ENCODE data around the gene AQP12A. TPM values are rescaled to one million over a fixed set of nuclear protein-coding genes. Genes with fewer than 3 reads are reported as not detected.

AQP12A gene
- total RNA-seq, 5 donors from 2014 or later (not counting 1 experiment from before 2014, with no cell fraction given): not detected

DNA sequence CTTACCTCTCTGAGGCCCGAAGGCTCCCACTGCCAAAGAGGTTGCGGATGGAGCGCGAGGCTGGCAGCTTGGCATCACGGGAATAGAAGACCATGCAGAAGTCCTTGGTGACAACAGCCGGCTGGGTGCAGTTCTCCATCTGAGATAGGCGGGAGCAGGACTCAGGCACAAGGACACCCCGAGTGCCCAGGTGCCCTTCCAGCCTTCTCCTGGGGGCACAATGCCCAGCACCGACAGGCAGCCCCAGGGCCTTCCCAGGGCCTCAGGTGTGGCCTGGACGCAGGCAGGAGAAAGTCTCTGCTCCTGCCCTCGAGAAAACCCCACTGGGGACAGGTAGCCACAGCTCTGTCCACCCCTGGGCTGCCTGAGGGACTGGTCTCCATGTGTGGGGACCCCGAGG lies 33.6 kb downstream of the AQP12A start:
- Mint-ChIP-seq H3K36me3 (no peaks in the 10 kb centered on the region), H3K9me3 (no peaks in the 10 kb centered on the region), H3K27me3 (no peaks in the 10 kb centered on the region), H3K27ac (no peak overlapping the region), H3K4me3 (no peak overlapping the region), H3K4me1 (no peaks in the 10 kb centered on the region)
- no peaks in the 10 kb centered on the region for H3K9me3 ChIP-seq
- no peak overlapping the region for H3K4me3 ChIP-seq (ENCODE audit: control insufficient read depth in 1 of 2, extremely low read depth in 1 of 2, low read length in 1 of 2)
- H3K27ac ChIP-seq (ENCODE audit: low read length): no peak overlapping the region
- ChIA-PET CTCF (no interaction called here), POLR2A (no interaction called here)
- H3K4me1 ChIP-seq (ENCODE audit: control insufficient read depth in 1 of 2, extremely low read depth in 1 of 2, insufficient read depth in 2 of 2, low read length in 2 of 2): no peaks in the 10 kb centered on the region
- H3K36me3 ChIP-seq (ENCODE audit: control insufficient read depth in 2 of 2, extremely low read depth in 1 of 2, insufficient read depth in 1 of 2, low read length in 1 of 2): no peaks in the 10 kb centered on the region
- DNase-seq (no peak), ATAC-seq (replicated peaks in 1 of 4) (no peak)
- peaks cover 0 to 43% of the 10 kb centered on the region in 2 experiments for H3K27me3 ChIP-seq (replicated peaks in 1 of 2; ENCODE audit: control insufficient read depth in 2 of 2, extremely low read depth in 1 of 2, insufficient read depth in 2 of 2, low read length in 1 of 2)
- WGBS (ENCODE audit: insufficient coverage): 82% methylated on average over 12 of the region's 12 CpGs

DNA sequence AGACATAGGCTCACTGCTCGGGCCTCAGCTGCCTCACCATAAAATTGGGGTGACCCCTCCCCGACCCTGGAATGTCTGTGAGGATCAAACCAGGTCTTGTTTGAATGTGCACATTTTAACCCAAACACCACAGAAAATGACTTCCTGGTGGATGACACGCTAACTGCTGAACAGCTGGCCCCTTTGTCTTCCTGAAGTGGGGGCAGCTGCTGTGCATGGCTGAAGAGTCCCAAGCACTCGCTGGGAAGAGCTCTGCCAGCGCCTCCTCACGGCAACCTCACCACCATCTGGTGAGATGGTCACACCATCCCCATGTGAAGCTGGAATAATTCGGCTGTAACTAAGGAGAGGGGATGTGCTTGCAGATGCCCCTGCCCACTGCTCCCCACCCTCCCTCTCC lies 34.0 kb downstream of the AQP12A start:
- ATAC-seq (replicated peaks in 1 of 4) (no peak), DNase-seq (no peak)
- H3K9me3 ChIP-seq: no peaks in the 10 kb centered on the region
- H3K27me3 Mint-ChIP-seq: no peaks in the 10 kb centered on the region
- H3K36me3 Mint-ChIP-seq: no peaks in the 10 kb centered on the region
- no peaks in the 10 kb centered on the region for H3K9me3 Mint-ChIP-seq
- no peaks in the 10 kb centered on the region for H3K36me3 ChIP-seq (ENCODE audit: control insufficient read depth in 2 of 2, extremely low read depth in 1 of 2, insufficient read depth in 1 of 2, low read length in 1 of 2)
- peaks cover 0 to 42% of the 10 kb centered on the region in 2 experiments for H3K27me3 ChIP-seq (replicated peaks in 1 of 2; ENCODE audit: control insufficient read depth in 2 of 2, extremely low read depth in 1 of 2, insufficient read depth in 2 of 2, low read length in 1 of 2)
- H3K4me3 ChIP-seq (ENCODE audit: control insufficient read depth in 1 of 2, extremely low read depth in 1 of 2, low read length in 1 of 2): no peak overlapping the region
- H3K27ac Mint-ChIP-seq: no peak overlapping the region
- ChIA-PET CTCF (no interaction called here), POLR2A (no interaction called here)
- no peak overlapping the region for H3K27ac ChIP-seq (ENCODE audit: low read length)
- no peak overlapping the region for H3K4me3 Mint-ChIP-seq
- no peaks in the 10 kb centered on the region for H3K4me1 ChIP-seq (ENCODE audit: control insufficient read depth in 1 of 2, extremely low read depth in 1 of 2, insufficient read depth in 2 of 2, low read length in 2 of 2)
- no peaks in the 10 kb centered on the region for H3K4me1 Mint-ChIP-seq
- WGBS (ENCODE audit: insufficient coverage): 59% methylated on average over 3 of the region's 7 CpGs

DNA sequence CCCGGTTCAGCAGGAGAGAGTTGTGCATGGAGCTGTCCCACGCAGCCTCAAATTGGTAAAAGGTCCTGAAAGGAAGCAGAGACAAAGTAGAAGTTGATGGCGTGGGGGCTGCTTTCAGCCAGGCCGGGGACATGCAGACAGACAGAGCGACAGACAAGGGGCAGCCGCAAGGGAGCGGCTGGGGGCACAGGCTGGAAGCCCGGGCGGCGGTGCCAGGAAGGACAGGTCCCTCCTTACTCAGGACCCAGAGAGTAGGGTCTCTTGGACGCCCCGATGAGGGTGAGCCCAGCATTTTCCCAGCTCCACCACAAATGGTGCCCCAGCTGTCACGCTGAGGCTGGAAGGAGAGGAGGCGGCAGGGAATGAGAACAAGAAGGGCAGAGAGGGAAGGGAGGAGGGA lies 35.2 kb downstream of the AQP12A start:
- Histone ChIP-seq H3K4me1 (ENCODE audit: control insufficient read depth in 1 of 2, extremely low read depth in 1 of 2, insufficient read depth in 2 of 2, low read length in 2 of 2) (no peaks in the 10 kb centered on the region), H3K4me3 (ENCODE audit: control insufficient read depth in 1 of 2, extremely low read depth in 1 of 2, low read length in 1 of 2) (no peak overlapping the region), H3K27me3 (replicated peaks in 1 of 2; ENCODE audit: control insufficient read depth in 2 of 2, extremely low read depth in 1 of 2, insufficient read depth in 2 of 2, low read length in 1 of 2) (peaks cover 0 to 42% of the 10 kb centered on the region in 2 experiments), H3K27ac (ENCODE audit: low read length) (no peak overlapping the region), H3K9me3 (no peaks in the 10 kb centered on the region), H3K36me3 (ENCODE audit: control insufficient read depth in 2 of 2, extremely low read depth in 1 of 2, insufficient read depth in 1 of 2, low read length in 1 of 2) (no peaks in the 10 kb centered on the region)
- DNase-seq (no peak), ATAC-seq (replicated peaks in 1 of 4) (no peak)
- H3K9me3 Mint-ChIP-seq: no peaks in the 10 kb centered on the region
- no peaks in the 10 kb centered on the region for H3K4me1 Mint-ChIP-seq
- H3K36me3 Mint-ChIP-seq: no peaks in the 10 kb centered on the region
- no peak overlapping the region for H3K27ac Mint-ChIP-seq
- ChIA-PET POLR2A (no interaction called here), CTCF (no interaction called here)
- H3K27me3 Mint-ChIP-seq: no peaks in the 10 kb centered on the region
- no peak overlapping the region for H3K4me3 Mint-ChIP-seq
- 90% methylated on average over 8 of the region's 14 CpGs for WGBS (ENCODE audit: insufficient coverage)

DNA sequence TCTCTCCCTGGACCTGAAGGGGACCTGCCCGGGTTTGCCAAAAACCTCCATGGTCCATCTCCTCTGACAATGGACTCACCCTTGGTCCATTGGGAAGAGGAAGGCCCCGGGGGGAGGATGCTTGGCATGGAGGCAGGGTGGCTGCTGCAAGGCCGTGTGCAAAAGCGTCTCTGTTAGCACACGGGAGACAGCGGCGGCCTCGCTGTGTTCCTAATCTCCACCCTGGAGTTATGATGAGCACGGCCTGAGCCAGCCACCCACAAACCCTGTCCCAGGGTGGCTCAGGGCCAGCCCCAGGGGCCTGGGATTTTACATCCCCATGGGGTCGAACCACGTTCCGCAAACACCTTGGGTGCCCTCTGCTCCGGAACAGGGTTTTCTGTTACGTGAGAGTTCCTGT lies 35.8 kb downstream of the AQP12A start:
- ChIA-PET POLR2A (no interaction called here), CTCF (no interaction called here)
- H3K27ac Mint-ChIP-seq: no peak overlapping the region
- DNase-seq (no peak), ATAC-seq (replicated peaks in 1 of 4) (no peak)
- no peak overlapping the region for H3K27ac ChIP-seq (ENCODE audit: low read length)
- H3K27me3 ChIP-seq (replicated peaks in 1 of 2; ENCODE audit: control insufficient read depth in 2 of 2, extremely low read depth in 1 of 2, insufficient read depth in 2 of 2, low read length in 1 of 2): peaks cover 0 to 37% of the 10 kb centered on the region in 2 experiments
- H3K9me3 Mint-ChIP-seq: no peaks in the 10 kb centered on the region
- no peak overlapping the region for H3K4me3 ChIP-seq (ENCODE audit: control insufficient read depth in 1 of 2, extremely low read depth in 1 of 2, low read length in 1 of 2)
- no peaks in the 10 kb centered on the region for H3K36me3 Mint-ChIP-seq
- no peaks in the 10 kb centered on the region for H3K4me1 Mint-ChIP-seq
- H3K9me3 ChIP-seq: no peaks in the 10 kb centered on the region
- 87% methylated on average over 13 of the region's 14 CpGs for WGBS (ENCODE audit: insufficient coverage)
- no peak overlapping the region for H3K4me3 Mint-ChIP-seq
- H3K36me3 ChIP-seq (ENCODE audit: control insufficient read depth in 2 of 2, extremely low read depth in 1 of 2, insufficient read depth in 1 of 2, low read length in 1 of 2): no peaks in the 10 kb centered on the region
- H3K27me3 Mint-ChIP-seq: no peaks in the 10 kb centered on the region
- H3K4me1 ChIP-seq (ENCODE audit: control insufficient read depth in 1 of 2, extremely low read depth in 1 of 2, insufficient read depth in 2 of 2, low read length in 2 of 2): no peaks in the 10 kb centered on the region

DNA sequence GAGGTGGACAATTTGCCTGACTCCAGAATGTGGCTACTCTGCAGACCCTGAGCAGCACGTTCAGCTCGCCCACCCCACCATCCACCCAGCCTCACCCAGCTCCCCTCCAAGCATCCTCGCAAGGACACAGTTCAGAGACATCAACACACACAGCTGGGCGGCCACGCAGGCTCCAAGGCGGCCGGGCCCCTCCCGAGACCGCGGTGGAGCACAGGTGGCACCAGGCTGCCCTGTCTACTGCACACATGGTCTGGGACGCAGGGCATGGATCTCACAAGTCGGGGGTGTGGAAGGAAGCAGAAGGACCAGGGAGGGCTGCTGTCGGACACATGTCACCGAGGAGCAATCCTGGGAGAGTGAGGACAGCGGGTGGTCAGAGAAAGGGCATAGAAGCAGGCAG lies 36.2 kb downstream of the AQP12A start:
- no peaks in the 10 kb centered on the region for H3K4me1 Mint-ChIP-seq
- no peak for ATAC-seq (replicated peaks in 1 of 4)
- no peak for DNase-seq
- H3K27ac Mint-ChIP-seq: no peak overlapping the region
- CTCF ChIA-PET: no interaction called here
- POLR2A ChIA-PET: no interaction called here
- 85% methylated on average over 12 of the region's 15 CpGs for WGBS (ENCODE audit: insufficient coverage)
- H3K36me3 Mint-ChIP-seq: no peaks in the 10 kb centered on the region
- Histone ChIP-seq H3K27ac (ENCODE audit: low read length) (no peak overlapping the region), H3K4me3 (ENCODE audit: control insufficient read depth in 1 of 2, extremely low read depth in 1 of 2, low read length in 1 of 2) (no peak overlapping the region), H3K4me1 (ENCODE audit: control insufficient read depth in 1 of 2, extremely low read depth in 1 of 2, insufficient read depth in 2 of 2, low read length in 2 of 2) (no peaks in the 10 kb centered on the region), H3K36me3 (ENCODE audit: control insufficient read depth in 2 of 2, extremely low read depth in 1 of 2, insufficient read depth in 1 of 2, low read length in 1 of 2) (no peaks in the 10 kb centered on the region), H3K9me3 (no peaks in the 10 kb centered on the region), H3K27me3 (replicated peaks in 1 of 2; ENCODE audit: control insufficient read depth in 2 of 2, extremely low read depth in 1 of 2, insufficient read depth in 2 of 2, low read length in 1 of 2) (peaks cover 0 to 37% of the 10 kb centered on the region in 2 experiments)
- no peaks in the 10 kb centered on the region for H3K27me3 Mint-ChIP-seq
- H3K9me3 Mint-ChIP-seq: no peaks in the 10 kb centered on the region
- H3K4me3 Mint-ChIP-seq: no peak overlapping the region

DNA sequence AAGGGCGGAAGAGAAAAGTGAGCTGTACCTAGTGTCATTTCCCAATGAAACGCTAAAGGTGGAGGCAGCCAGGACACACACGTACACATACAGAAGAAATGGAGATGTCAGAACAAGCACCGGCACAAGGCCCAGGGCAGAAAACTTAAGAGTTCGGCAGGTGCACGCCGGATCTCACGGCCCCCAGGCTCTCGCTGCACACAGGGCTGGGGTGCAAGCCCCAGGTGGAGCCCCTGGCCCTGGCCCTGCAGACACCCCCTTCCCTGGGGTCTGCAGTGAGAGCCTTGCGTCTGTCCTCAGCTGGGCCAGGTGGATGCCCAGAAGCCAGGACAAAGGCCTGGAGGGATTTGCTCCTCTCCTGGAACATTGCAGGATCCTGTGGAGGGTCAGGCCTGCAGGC lies 36.7 kb downstream of the AQP12A start:
- 92% methylated on average over 10 of the region's 10 CpGs for WGBS (ENCODE audit: insufficient coverage)
- H3K4me3 ChIP-seq (ENCODE audit: control insufficient read depth in 1 of 2, extremely low read depth in 1 of 2, low read length in 1 of 2): no peak overlapping the region
- Mint-ChIP-seq H3K9me3 (no peaks in the 10 kb centered on the region), H3K27me3 (no peaks in the 10 kb centered on the region), H3K27ac (no peak overlapping the region), H3K36me3 (no peaks in the 10 kb centered on the region), H3K4me3 (no peak overlapping the region), H3K4me1 (no peaks in the 10 kb centered on the region)
- no peaks in the 10 kb centered on the region for H3K36me3 ChIP-seq (ENCODE audit: control insufficient read depth in 2 of 2, extremely low read depth in 1 of 2, insufficient read depth in 1 of 2, low read length in 1 of 2)
- H3K9me3 ChIP-seq: no peaks in the 10 kb centered on the region
- ATAC-seq (replicated peaks in 1 of 4): no peak
- peaks cover 0 to 36% of the 10 kb centered on the region in 2 experiments for H3K27me3 ChIP-seq (replicated peaks in 1 of 2; ENCODE audit: control insufficient read depth in 2 of 2, extremely low read depth in 1 of 2, insufficient read depth in 2 of 2, low read length in 1 of 2)
- ChIA-PET CTCF (no interaction called here), POLR2A (no interaction called here)
- H3K27ac ChIP-seq (ENCODE audit: low read length): no peak overlapping the region
- no peaks in the 10 kb centered on the region for H3K4me1 ChIP-seq (ENCODE audit: control insufficient read depth in 1 of 2, extremely low read depth in 1 of 2, insufficient read depth in 2 of 2, low read length in 2 of 2)
- no peak for DNase-seq

DNA sequence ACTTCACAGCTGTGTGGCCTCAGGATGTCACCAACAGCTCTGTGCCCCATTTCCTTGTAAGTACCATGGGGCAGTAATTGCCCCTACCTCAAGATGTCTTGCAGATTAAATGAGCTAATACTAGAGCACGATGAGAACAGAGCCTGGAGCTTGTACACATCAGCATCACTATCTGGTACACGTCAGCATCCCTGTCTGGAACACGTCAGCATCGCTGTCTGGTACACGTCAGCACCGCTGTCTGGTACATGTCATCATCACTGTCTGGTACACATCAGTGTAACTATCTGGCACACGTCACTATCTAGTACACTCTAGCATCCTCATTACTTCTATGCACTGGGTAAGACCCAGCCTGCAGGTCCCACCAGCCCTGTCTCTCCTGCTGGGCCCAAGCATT lies 37.2 kb downstream of the AQP12A start:
- H3K4me3 Mint-ChIP-seq: no peak overlapping the region
- ChIA-PET CTCF (interaction anchor here in 1 of 2 donors (0.6 kb wide), 1 partner anchor 73 kb away, joined by 7 read pairs; no protein-coding TSS in a partner anchor), POLR2A (no interaction called here)
- no peak overlapping the region for H3K27ac Mint-ChIP-seq
- H3K27me3 Mint-ChIP-seq: no peaks in the 10 kb centered on the region
- H3K36me3 ChIP-seq (ENCODE audit: control insufficient read depth in 2 of 2, extremely low read depth in 1 of 2, insufficient read depth in 1 of 2, low read length in 1 of 2): no peaks in the 10 kb centered on the region
- no peaks in the 10 kb centered on the region for H3K9me3 ChIP-seq
- H3K36me3 Mint-ChIP-seq: no peaks in the 10 kb centered on the region
- WGBS (ENCODE audit: insufficient coverage): 91% methylated on average over 7 of the region's 7 CpGs
- no peak for DNase-seq
- no peaks in the 10 kb centered on the region for H3K4me1 Mint-ChIP-seq
- no peaks in the 10 kb centered on the region for H3K4me1 ChIP-seq (ENCODE audit: control insufficient read depth in 1 of 2, extremely low read depth in 1 of 2, insufficient read depth in 2 of 2, low read length in 2 of 2)
- peaks cover 0 to 33% of the 10 kb centered on the region in 2 experiments for H3K27me3 ChIP-seq (replicated peaks in 1 of 2; ENCODE audit: control insufficient read depth in 2 of 2, extremely low read depth in 1 of 2, insufficient read depth in 2 of 2, low read length in 1 of 2)
- no peak overlapping the region for H3K4me3 ChIP-seq (ENCODE audit: control insufficient read depth in 1 of 2, extremely low read depth in 1 of 2, low read length in 1 of 2)
- no peak for ATAC-seq (replicated peaks in 1 of 4)
- no peaks in the 10 kb centered on the region for H3K9me3 Mint-ChIP-seq
- no peak overlapping the region for H3K27ac ChIP-seq (ENCODE audit: low read length)

Measured in T-cell (primary cell).